Activated T-cell treated with anti-CD3 and anti-CD28 coated beads, Interleukin-2, amount 50 U/mL, for 72 hours (primary cell): ENCODE measurements around the gene LRRIQ4. TPM values are rescaled to one million over a fixed set of nuclear protein-coding genes. Genes with fewer than 3 reads are reported as not detected.

Experiments used
- ATAC-seq, 2 donors: fragments of 150-1000 bp; cut with Tn5 transposase; replicated peaks in 1 of 2; 2 replicates each; pipeline ENCODE4 v1.10.0; 2021; ENCODE audit warnings: moderate library complexity in 2 of 2, mild to moderate bottlenecking in 1 of 2
- DNase-seq, 2 donors: peaks; one replicate each; pipeline ENCODE4 v3.0.0; 2021 to 2022; ENCODE audit warnings: mixed read lengths in 1 of 2
- H3K27ac Mint-ChIP-seq: one replicate; pipeline ENCODE4 v1.8.0; 2022; ENCODE audit warnings: mild to moderate bottlenecking, moderate library complexity, mixed read lengths
- H3K27me3 Mint-ChIP-seq: one replicate; pipeline ENCODE4 v1.8.0; 2022; ENCODE audit warnings: low read depth, mixed read lengths
- H3K36me3 Mint-ChIP-seq, 2 donors: one replicate each; pipeline ENCODE4 v1.8.0; 2022; ENCODE audit warnings: mixed read lengths in 2 of 2, mild to moderate bottlenecking in 1 of 2; ENCODE audit not compliant: insufficient read depth in 2 of 2
- H3K4me1 Mint-ChIP-seq: one replicate; pipeline ENCODE4 v1.8.0; 2022; ENCODE audit warnings: low read depth, mixed read lengths
- H3K4me3 Mint-ChIP-seq, 2 donors: one replicate each; pipeline ENCODE4 v1.8.0; 2022; ENCODE audit warnings: mild to moderate bottlenecking in 2 of 2, mixed read lengths in 2 of 2, moderate library complexity in 2 of 2
- H3K9me3 Mint-ChIP-seq, 2 donors: one replicate each; pipeline ENCODE4 v1.8.0; 2022; ENCODE audit warnings: mixed read lengths in 2 of 2
- total RNA-seq, 2 donors: library from RNA; stranded (reverse); gene quantifications; one replicate each; pipeline ENCODE4 v1.2.3, GENCODE V29; 2022

Gene LRRIQ4
- total RNA-seq, 2 donors from 2014 or later = 0.22 TPM; not detected in 1

GRCh38 chr3:169818316-169818715 is 5.6 kb downstream of the LRRIQ4 start:
- Mint-ChIP-seq H3K4me1 (peaks cover 12% of the 10 kb centered on the region), H3K4me3 (no peak overlapping the region), H3K27ac (no peak overlapping the region)

GRCh38 chr3:169822091-169822490 is 9.4 kb downstream of the LRRIQ4 start:
- H3K9me3 Mint-ChIP-seq = no peaks in the 10 kb centered on the region
- H3K36me3 Mint-ChIP-seq = peaks cover 0 to under 1% of the 10 kb centered on the region in 2 donors
- peaks cover 14% of the 10 kb centered on the region for H3K27me3 Mint-ChIP-seq

More at GRCh38 chr3:169818316-169818715, 5.6 kb downstream of the LRRIQ4 start:
- H3K36me3 Mint-ChIP-seq = peaks cover 8 to 11% of the 10 kb centered on the region in 2 donors
- DNase-seq (no peak), ATAC-seq (no peak)
- H3K27me3 Mint-ChIP-seq = peaks cover 14% of the 10 kb centered on the region
- peaks cover 5 to 6% of the 10 kb centered on the region in 2 donors for H3K9me3 Mint-ChIP-seq

GRCh38 chr3:169822540-169822939 is 9.9 kb downstream of the LRRIQ4 start:
- Mint-ChIP-seq H3K27ac (no peak overlapping the region), H3K9me3 (no peaks in the 10 kb centered on the region), H3K4me1 (no peaks in the 10 kb centered on the region), H3K27me3 (peaks cover 11% of the 10 kb centered on the region), H3K36me3 (no peaks in the 10 kb centered on the region), H3K4me3 (no peak overlapping the region)
- no peak for ATAC-seq
- DNase-seq = no peak

More at GRCh38 chr3:169822091-169822490, 9.4 kb downstream of the LRRIQ4 start:
- no peak overlapping the region for H3K4me3 Mint-ChIP-seq
- ATAC-seq (no peak), DNase-seq (no peak)
- H3K27ac Mint-ChIP-seq = no peak overlapping the region
- no peaks in the 10 kb centered on the region for H3K4me1 Mint-ChIP-seq

DNA sequence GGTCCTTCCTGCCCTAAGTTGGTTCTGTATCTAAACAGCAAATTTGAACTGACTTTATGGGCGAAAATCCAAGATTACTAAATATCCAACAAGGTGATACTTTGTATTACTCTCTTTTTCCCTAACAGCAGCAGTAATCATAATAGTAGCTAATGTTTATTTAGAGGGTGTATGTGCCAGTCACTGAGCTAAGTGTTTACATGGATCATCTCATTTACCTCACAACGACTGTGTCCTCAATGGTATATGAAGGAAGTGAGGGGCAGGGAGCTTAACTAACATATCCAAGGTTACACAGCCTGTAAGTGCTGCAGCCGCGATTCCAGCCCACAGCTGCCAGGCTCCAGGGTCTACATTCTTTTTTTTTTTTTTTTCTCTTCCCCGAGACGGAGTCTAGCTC is 10.3 kb downstream of the LRRIQ4 start:
- peaks cover 7% of the 10 kb centered on the region for H3K27me3 Mint-ChIP-seq
- H3K9me3 Mint-ChIP-seq = no peaks in the 10 kb centered on the region
- H3K4me3 Mint-ChIP-seq = no peak overlapping the region
- ATAC-seq (no peak), DNase-seq (no peak)
- no peaks in the 10 kb centered on the region for H3K36me3 Mint-ChIP-seq
- H3K27ac Mint-ChIP-seq = no peak overlapping the region
- H3K4me1 Mint-ChIP-seq = no peaks in the 10 kb centered on the region

- ATAC-seq = no peak
- Mint-ChIP-seq H3K27me3 (no peaks in the 10 kb centered on the region), H3K9me3 (no peaks in the 10 kb centered on the region), H3K4me3 (no peak overlapping the region), H3K27ac (no peak overlapping the region), H3K36me3 (no peaks in the 10 kb centered on the region), H3K4me1 (no peaks in the 10 kb centered on the region)
- DNase-seq = no peak
These were observed 12.6 kb downstream of the LRRIQ4 start for GRCh38 chr3:169825316-169825715.

- H3K4me1 Mint-ChIP-seq = no peaks in the 10 kb centered on the region
- H3K4me3 Mint-ChIP-seq = no peak overlapping the region
These were observed 15.0 kb downstream of the LRRIQ4 start for GRCh38 chr3:169827712-169828111.

GRCh38 chr3:169835533-169835932 is 22.9 kb downstream of the LRRIQ4 start:
- no peak for ATAC-seq
- H3K36me3 Mint-ChIP-seq = no peaks in the 10 kb centered on the region
- no peaks in the 10 kb centered on the region for H3K9me3 Mint-ChIP-seq
- H3K27ac Mint-ChIP-seq = no peak overlapping the region
- H3K27me3 Mint-ChIP-seq = no peaks in the 10 kb centered on the region
- H3K4me1 Mint-ChIP-seq = no peaks in the 10 kb centered on the region
- DNase-seq = no peak
- H3K4me3 Mint-ChIP-seq = no peak overlapping the region

More at GRCh38 chr3:169827712-169828111, 15.0 kb downstream of the LRRIQ4 start:
- Mint-ChIP-seq H3K27ac (no peak overlapping the region), H3K36me3 (no peaks in the 10 kb centered on the region), H3K27me3 (no peaks in the 10 kb centered on the region), H3K9me3 (no peaks in the 10 kb centered on the region)
- DNase-seq (no peak), ATAC-seq (no peak)

DNA sequence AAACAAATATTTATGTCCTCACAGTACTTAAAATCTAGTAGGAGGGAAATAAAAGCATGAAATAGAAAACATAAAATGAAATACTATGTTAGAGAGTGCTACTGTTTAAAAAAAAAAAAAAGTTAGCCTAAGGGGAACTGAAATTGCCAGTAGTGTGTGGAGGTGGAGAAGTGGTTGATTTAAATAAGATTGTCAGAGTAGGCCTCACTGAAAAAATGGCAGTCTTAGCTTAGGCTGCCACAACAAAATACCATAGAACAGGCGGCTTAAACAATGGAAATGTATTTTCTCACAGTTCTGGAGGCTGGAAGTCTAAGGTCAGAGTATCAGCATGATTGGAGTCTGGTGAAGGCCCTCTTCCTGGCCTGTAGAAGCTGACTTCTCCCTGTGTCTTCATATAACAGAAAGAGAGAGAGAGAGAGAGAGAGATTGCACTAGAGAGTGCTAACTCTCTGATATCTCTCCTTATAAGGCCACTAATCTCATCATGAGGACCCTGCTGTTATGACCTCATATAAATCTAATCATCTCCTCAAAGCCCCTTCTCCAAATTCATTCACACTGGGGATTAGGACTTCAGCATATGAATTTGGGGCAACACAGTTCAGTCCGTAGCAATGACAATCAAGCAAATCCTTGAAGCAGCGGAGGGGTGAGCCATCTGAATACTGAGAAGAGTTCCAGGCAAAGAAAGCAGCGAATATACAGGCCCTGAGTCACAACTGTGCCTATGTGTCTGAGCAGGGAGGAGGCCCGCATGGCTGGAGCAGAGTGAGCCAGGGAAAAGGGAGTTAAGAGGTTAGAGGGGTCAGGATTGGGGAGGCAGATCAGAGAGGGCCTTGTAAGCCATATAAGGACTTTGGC is 23.6 kb downstream of the LRRIQ4 start:
- no peak overlapping the region for H3K27ac Mint-ChIP-seq
- no peaks in the 10 kb centered on the region for H3K36me3 Mint-ChIP-seq
- DNase-seq (no peak), ATAC-seq (no peak)
- no peaks in the 10 kb centered on the region for H3K9me3 Mint-ChIP-seq
- H3K27me3 Mint-ChIP-seq = peaks cover 2% of the 10 kb centered on the region
- no peaks in the 10 kb centered on the region for H3K4me1 Mint-ChIP-seq
- no peak overlapping the region for H3K4me3 Mint-ChIP-seq

GRCh38 chr3:169836942-169837275 is 24.2 kb downstream of the LRRIQ4 start:
- Mint-ChIP-seq H3K27ac (no peak overlapping the region), H3K4me3 (no peak overlapping the region), H3K27me3 (peaks cover 6% of the 10 kb centered on the region), H3K9me3 (no peaks in the 10 kb centered on the region), H3K4me1 (no peaks in the 10 kb centered on the region), H3K36me3 (no peaks in the 10 kb centered on the region)
- ATAC-seq (no peak), DNase-seq (no peak)

GRCh38 chr3:169838511-169839030 is 25.9 kb downstream of the LRRIQ4 start:
- ATAC-seq = no peak
- H3K9me3 Mint-ChIP-seq = no peaks in the 10 kb centered on the region

DNA sequence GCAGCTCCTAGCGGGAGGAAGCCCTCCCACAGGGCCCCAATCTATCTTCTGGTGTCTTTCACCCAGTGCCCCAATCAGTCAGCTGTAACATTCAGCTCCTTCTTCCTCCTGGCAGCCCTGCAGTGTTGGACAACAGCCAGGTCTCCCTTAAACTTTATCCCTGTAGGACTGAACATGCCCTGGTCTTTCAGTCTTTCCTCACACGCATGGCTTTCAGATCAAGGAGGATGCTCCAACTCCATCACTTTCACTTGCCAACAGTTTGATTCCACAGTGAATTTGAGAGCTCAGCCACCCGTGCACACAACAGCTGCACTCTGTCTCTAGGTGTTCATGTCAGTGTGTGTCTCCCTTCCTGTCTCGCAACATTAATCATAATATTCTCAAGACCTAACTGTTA is 28.5 kb downstream of the LRRIQ4 start:
- ATAC-seq = no peak
- H3K27me3 Mint-ChIP-seq = peaks cover 6% of the 10 kb centered on the region
- H3K4me3 Mint-ChIP-seq = no peak overlapping the region
- no peak for DNase-seq
- no peak overlapping the region for H3K27ac Mint-ChIP-seq
- no peaks in the 10 kb centered on the region for H3K9me3 Mint-ChIP-seq
- no peaks in the 10 kb centered on the region for H3K4me1 Mint-ChIP-seq
- H3K36me3 Mint-ChIP-seq = no peaks in the 10 kb centered on the region

More at GRCh38 chr3:169838511-169839030, 25.9 kb downstream of the LRRIQ4 start:
- Mint-ChIP-seq H3K27me3 (peaks cover 6% of the 10 kb centered on the region), H3K27ac (no peak overlapping the region), H3K4me3 (no peak overlapping the region), H3K4me1 (no peaks in the 10 kb centered on the region), H3K36me3 (no peaks in the 10 kb centered on the region)
- DNase-seq = no peak

GRCh38 chr3:169842960-169843359 is 30.3 kb downstream of the LRRIQ4 start:
- no peaks in the 10 kb centered on the region for H3K9me3 Mint-ChIP-seq
- no peaks in the 10 kb centered on the region for H3K4me1 Mint-ChIP-seq
- no peak overlapping the region for H3K4me3 Mint-ChIP-seq
- H3K27ac Mint-ChIP-seq = no peak overlapping the region
- ATAC-seq (no peak), DNase-seq (no peak)
- H3K36me3 Mint-ChIP-seq = no peaks in the 10 kb centered on the region
- peaks cover 6% of the 10 kb centered on the region for H3K27me3 Mint-ChIP-seq

- Mint-ChIP-seq H3K27me3 (no peaks in the 10 kb centered on the region), H3K27ac (no peak overlapping the region), H3K36me3 (no peaks in the 10 kb centered on the region), H3K4me1 (no peaks in the 10 kb centered on the region), H3K9me3 (no peaks in the 10 kb centered on the region), H3K4me3 (no peak overlapping the region)
- ATAC-seq = no peak
- no peak for DNase-seq
These were observed 34.0 kb downstream of the LRRIQ4 start for GRCh38 chr3:169846458-169847193.
